ENCODE measurements around the gene C11orf86.
"Not testable (repeated sequence)": the region's sequence is repeated elsewhere in the genome, so short reads cannot be mapped to it uniquely, and the experiment has no call there.

The C11orf86 gene

DNA sequence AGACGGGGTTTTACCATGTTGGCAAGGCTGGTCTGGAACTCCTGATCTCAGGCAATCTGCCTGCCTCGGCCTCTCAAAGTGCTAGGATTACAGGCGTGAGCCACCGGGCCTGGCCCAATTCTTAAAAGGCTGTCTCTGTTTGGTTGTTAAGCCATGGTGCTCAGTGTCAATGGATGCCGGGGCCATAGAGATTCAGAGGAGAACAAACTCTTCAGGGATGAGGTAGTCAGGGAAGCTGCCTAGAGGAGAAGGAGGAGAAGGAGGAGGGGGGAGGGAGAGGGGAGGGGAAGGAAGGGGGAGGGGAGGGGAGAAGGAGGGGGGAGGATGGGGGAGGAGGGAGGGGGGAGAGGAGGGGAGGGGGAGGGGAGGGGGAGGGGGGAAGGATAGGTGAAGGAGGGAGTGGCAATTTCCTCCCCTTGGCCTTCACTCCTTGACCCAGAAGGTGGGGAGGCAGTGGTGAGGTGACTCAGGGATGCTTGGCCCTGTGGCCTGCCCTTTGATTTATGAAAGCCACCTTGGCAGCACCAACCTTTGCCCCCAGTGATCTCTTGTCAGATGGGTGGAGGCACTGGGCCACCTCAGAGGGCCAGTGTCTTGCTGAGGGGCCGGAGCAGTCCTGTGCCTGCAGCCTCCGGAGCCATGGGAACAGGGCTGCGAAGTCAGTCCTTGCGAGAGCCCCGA, at the start of gene C11orf86:
TSS of gene C11orf86 (plus strand) at position 581 of the 681 bp plus-strand sequence. CDS start at position 640, 59 bp downstream.
- no peak for DNase-seq

GRCh38 chr11:66929753-66930152, 45.4 kb upstream of the C11orf86 start:
- DNase-seq: no peak

DNA sequence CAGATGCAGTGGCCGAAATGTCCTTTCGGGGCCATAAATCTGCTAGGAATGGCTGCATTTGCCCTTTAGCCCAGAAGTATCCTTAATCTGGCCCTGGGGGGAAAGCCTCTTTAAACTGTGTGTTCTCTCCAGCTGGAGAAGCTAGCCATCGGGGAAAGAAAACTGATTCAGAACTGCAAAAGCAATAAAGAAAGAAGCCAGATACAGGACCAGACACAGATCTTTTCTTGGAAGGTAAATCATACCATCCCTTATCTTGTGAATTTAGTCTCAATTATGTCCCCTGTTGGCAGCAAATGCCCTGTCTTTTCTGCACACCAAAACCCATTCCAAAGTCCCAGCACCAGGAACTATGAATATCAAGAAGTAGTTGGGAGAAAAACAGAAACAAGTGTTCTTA, 42.6 kb upstream of the C11orf86 start:
- DNase-seq: no peak

DNA sequence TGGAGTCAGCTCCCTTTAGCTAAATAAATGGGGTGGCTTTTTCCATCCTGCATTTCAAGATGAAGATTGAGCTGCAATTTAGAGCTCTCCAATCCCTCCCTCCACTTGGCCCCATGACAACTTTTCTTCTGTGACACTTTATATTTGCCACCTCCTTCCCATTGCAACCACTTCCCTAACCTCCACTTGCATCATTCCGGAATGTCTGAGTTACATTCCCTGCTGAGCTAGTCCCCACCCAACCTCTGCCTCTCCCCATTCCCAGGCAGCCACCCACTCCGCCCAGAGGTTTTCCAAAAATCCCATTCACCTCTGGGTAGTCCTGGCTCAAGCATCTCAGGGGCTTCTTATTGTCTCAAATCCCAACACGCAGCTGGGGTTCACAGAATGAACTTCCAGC, 41.6 kb upstream of the C11orf86 start:
- no peak for DNase-seq

GRCh38 chr11:66934950-66935779, 39.9 kb upstream of the C11orf86 start:
- no peak for DNase-seq

GRCh38 chr11:66936311-66936711, 38.8 kb upstream of the C11orf86 start:
- DNase-seq: no peak

- DNase-seq: no peak
Observed at GRCh38 chr11:66937193-66937733, 37.8 kb upstream of the C11orf86 start.

- no peak for DNase-seq
Observed at GRCh38 chr11:66938582-66939135, 36.4 kb upstream of the C11orf86 start.

DNA sequence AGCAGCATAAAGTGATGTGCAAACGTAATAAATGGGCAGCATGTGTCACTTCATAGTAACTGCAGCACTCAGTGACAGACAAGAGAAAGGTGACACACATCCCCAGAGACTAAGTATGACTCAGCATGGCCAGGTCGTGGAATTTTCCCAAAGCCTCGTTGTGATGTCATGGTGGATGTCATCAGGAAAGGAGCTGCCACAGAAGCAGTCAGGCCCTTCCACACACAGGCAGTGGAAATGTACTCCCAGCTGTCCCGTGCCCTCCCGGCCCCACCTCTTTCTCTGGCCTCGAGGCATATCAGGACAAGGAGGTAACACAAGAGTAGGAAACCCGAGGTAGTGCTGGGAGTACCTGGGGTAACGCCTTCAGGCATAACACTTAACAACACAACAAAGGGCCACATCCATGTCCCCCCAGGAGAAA, 25.0 kb upstream of the C11orf86 start:
- peak; percentile 54 for DNase-seq

- no peak for DNase-seq
Observed at GRCh38 chr11:66951135-66951534, 24.0 kb upstream of the C11orf86 start.

DNA sequence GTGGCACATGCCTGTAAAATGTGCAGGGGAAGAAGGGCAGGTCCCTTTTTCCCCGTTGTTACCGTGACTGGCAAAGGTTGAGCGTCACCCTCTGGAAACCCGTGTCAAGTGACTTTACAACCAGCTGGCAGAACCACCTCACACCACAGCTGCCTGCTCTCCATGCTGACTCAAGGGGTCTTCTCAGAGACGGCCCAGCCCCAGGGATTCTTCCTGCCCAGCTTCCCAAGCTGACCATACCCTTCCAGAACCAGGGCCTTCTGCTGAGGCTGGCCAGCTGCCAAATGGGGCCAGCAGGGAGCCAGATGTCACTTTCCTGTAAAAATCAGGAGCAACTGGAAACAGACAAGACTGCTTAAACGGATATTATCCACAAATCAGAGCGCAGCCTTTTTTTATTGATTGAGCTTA, 23.2 kb upstream of the C11orf86 start:
- no peak for DNase-seq

DNA sequence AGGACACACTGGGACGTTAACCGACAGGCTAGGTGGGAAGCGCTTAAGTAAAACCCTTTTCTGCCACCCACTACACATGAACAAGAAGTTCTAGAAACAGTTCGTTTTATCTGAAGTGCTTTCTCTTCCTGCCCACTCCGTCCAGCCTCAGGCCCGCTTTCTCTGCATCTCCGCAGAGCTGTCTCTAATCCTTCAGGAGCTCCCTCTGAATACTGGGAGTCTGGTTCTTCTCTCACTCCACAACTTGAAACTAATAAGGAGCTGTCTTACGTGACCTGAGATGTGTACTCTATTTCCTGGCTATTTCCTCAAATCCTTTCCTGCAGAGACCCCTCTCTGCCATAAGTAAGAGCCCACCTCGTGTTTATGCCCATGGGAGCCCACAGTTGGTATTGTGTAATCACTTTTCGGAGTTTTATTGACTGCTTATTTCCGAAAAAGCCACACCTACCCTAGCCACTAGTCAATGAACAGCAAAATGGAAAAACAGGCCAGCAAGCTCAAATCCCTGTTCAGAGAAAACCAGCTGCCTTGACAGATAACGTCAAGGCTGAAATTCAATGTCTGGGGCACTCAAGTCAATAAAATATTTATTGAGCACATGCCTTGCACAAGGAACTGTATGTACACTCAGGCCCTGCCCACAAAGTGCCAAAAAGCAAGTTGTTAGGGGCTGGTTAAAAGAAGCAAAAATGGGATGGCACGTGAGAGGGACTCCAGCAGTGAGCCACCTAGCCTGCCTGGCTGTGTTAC, 21.8 kb upstream of the C11orf86 start:
- no peak for DNase-seq

- no peak for DNase-seq
Observed at GRCh38 chr11:66956689-66957290, 18.3 kb upstream of the C11orf86 start.

DNA sequence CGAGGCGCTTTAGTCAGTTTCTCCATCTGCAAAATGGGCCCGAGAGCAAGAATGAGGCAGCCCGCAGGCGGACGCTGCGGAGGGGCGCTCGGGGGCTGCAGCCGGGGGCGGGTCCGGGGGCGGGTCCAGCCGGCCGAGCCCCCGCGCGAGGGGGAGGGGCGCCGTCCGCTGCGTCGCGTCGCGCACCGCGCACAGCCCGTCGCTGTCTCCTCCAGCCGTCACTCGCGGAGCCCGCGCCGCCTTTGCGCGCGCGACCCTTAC, 17.2 kb upstream of the C11orf86 start:
- no peak for DNase-seq

GRCh38 chr11:66958232-66958955, 16.7 kb upstream of the C11orf86 start, which contains the start of gene PC:
TSS of gene PC (minus strand) at chr11:66958383. CDS start at chr11:66872159, 86,224 bp downstream.
- DNase-seq: peak; percentile 99

DNA sequence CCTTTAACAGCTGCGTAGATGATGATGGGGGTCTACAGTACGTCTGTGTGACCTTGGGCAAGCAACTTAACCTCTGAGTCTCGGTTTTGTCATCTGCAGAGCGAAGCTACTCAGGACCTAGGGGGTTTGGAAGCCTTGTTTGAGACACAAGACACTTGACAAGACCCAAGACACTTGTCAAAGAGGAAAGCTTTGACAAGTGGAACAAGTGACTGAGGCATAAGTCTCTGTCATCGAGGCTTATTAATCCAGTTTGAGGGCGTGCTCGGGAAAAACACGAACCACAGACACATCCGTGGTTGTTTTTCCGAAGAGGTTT, 16.2 kb upstream of the C11orf86 start:
- peak; percentile 15 for DNase-seq

GRCh38 chr11:66961691-66962213, 13.4 kb upstream of the C11orf86 start:
- not testable (repeated sequence) for DNase-seq

GRCh38 chr11:66962247-66962646, 12.9 kb upstream of the C11orf86 start:
- DNase-seq: no peak

- no peak for DNase-seq
Observed at GRCh38 chr11:66962801-66963200, 12.3 kb upstream of the C11orf86 start.

DNA sequence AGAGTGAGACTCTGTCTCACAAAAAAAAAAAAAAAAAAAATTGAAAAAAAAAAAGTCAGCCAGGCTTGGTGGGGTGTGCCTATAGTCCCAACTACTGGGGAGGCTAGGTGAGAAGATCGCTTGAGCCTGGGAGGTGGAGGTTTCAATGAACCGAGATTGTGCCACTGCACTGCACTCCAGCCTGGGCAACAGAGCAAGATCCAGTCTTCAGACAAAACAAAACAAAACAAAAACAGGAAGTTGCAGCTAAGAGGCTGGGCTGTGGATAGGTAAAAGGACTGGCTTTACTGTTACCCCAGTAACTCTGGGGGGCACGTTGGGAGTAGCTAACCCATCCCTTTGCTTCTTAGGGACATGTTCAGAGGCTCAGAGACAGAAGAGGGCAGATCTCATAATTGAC, 10.6 kb upstream of the C11orf86 start:
- no peak for DNase-seq

DNA sequence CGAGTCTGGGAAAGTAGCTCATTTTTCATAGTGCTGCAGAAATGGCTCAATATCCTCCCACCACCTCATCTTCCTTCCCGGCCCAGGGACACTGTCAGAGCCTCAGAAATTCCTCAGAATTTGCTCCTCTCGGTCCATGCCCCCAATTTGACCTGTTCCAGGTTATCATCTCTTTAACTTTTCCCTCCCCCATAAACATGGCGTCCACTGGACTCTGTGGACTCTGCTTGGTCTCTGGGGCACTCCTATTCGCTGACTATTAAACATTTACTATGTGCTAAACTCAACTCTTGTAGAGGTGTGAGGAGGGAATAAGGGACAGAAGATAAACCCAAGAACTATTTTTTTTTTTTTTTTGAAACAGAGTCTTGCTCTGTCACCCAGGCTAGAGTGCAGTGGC, 8.8 kb upstream of the C11orf86 start:
- no peak for DNase-seq
